Measurements from ENCODE around the gene DRP2. TPM values are rescaled to one million over a fixed set of nuclear protein-coding genes. Genes with fewer than 3 reads are reported as not detected.
"Not testable (repeated sequence)": the region's sequence is repeated elsewhere in the genome, so short reads cannot be mapped to it uniquely, and the experiment has no call there.

The DRP2 gene
- total and polyA plus RNA-seq, 2 experiments from 2014 or later: 0.11 to 0.40 TPM

GRCh38 chrX:101290957-101291603 is 71.5 kb downstream of the DRP2 start, which contains the start of gene TAF7L:
TAF7L (minus strand) TSS chrX:101291334; CDS start chrX:101287543, 3,791 bp downstream.
- no peak within 1 kb of the TSS for H2AFZ ChIP-seq
- WGBS (ENCODE audit: low lambda C conversion rate, missing lambda C conversion rate): 88% methylated on average over 58 of the region's 75 CpGs
- DNase-seq (ENCODE audit: low spot score): no peak

GRCh38 chrX:101295603-101296002 is 76.0 kb downstream of the DRP2 start:
- not testable (repeated sequence) for H3K4me3 ChIP-seq; H3K9me2 ChIP-seq (replicated peaks; ENCODE audit: insufficient read depth); H3K4me1 ChIP-seq (ENCODE audit: insufficient read depth); DNase-seq (ENCODE audit: low spot score); H2AFZ ChIP-seq; H3K79me2 ChIP-seq; H3K36me3 ChIP-seq (replicated peaks; ENCODE audit: insufficient read depth, low read depth); H4K20me1 ChIP-seq (ENCODE audit: insufficient read depth, poor library complexity, severe bottlenecking); H3K27ac ChIP-seq; H3K4me2 ChIP-seq; H3K27me3 ChIP-seq; H3K9me3 ChIP-seq (ENCODE audit: low read depth)
- WGBS (ENCODE audit: low lambda C conversion rate, missing lambda C conversion rate): 80% methylated on average over 3 of the region's 3 CpGs

More at GRCh38 chrX:101290957-101291603, 71.5 kb downstream of the DRP2 start, which contains the start of gene TAF7L:
- Histone ChIP-seq H3K9me2 (replicated peaks; ENCODE audit: insufficient read depth) (no peaks in the 10 kb centered on the region), H3K4me3 (no peak within 1 kb of the TSS), H3K27ac (no peak within 1 kb of the TSS), H3K79me2 (no peaks in the 10 kb centered on the region), H3K27me3 (no peaks in the 10 kb centered on the region), H4K20me1 (ENCODE audit: insufficient read depth, poor library complexity, severe bottlenecking) (no peaks in the 10 kb centered on the region), H3K9me3 (ENCODE audit: low read depth) (no peaks in the 10 kb centered on the region), H3K4me2 (no peak within 1 kb of the TSS), H3K36me3 (replicated peaks; ENCODE audit: insufficient read depth, low read depth) (no peaks in the 10 kb centered on the region), H3K4me1 (ENCODE audit: insufficient read depth) (no peaks in the 10 kb centered on the region)
- TF ChIP-seq EZH2phosphoT487 (IDR thresholded peaks at IDR 0.05; ENCODE audit: low read depth, severe bottlenecking, unreplicated experiment) (no peak), EZH2 (IDR thresholded peaks at IDR 0.05; ENCODE audit: borderline replicate concordance) (no peak)

- Histone ChIP-seq H3K36me3 (replicated peaks; ENCODE audit: insufficient read depth, low read depth) (no peaks in the 10 kb centered on the region), H3K4me2 (no peak overlapping the region), H2AFZ (no peak overlapping the region), H3K9me2 (replicated peaks; ENCODE audit: insufficient read depth) (no peaks in the 10 kb centered on the region), H4K20me1 (ENCODE audit: insufficient read depth, poor library complexity, severe bottlenecking) (no peaks in the 10 kb centered on the region), H3K4me3 (no peak overlapping the region), H3K27me3 (no peaks in the 10 kb centered on the region), H3K9me3 (ENCODE audit: low read depth) (no peaks in the 10 kb centered on the region), H3K27ac (no peak overlapping the region), H3K79me2 (no peaks in the 10 kb centered on the region), H3K4me1 (ENCODE audit: insufficient read depth) (no peaks in the 10 kb centered on the region)
- WGBS (ENCODE audit: low lambda C conversion rate, missing lambda C conversion rate): 71% methylated on average over 1 of the region's 1 CpG
- TF ChIP-seq EZH2 (IDR thresholded peaks at IDR 0.05; ENCODE audit: borderline replicate concordance) (no peak), CTCF (IDR thresholded peaks at IDR 0.05; ENCODE audit: poor library complexity) (no peak), EZH2phosphoT487 (IDR thresholded peaks at IDR 0.05; ENCODE audit: low read depth, severe bottlenecking, unreplicated experiment) (no peak)
- DNase-seq (ENCODE audit: low spot score): no peak
Measured at GRCh38 chrX:101303790-101304189, 84.2 kb downstream of the DRP2 start.

Small RNAs within 50 kb of the gene (small RNA-seq; reads per million reads assigned to genes)
- not detected for gene Z70280.1

Other genes with a start within 250 kb of the DRP2 start
- 11.6 and 12.6 TPM in 2 replicates for gene TRMT2B, start 167.7 kb upstream of the DRP2 start, total RNA-seq
- gene TRMT2B, start 167.7 kb upstream of the DRP2 start, polyA plus RNA-seq: 6.4 and 7.4 TPM in 2 replicates
- 2.0 and 2.6 TPM in 2 replicates for gene TMEM35A, start 140.9 kb upstream of the DRP2 start, total RNA-seq
- gene TMEM35A, start 140.9 kb upstream of the DRP2 start, polyA plus RNA-seq: 2.5 and 2.9 TPM in 2 replicates
- gene CENPI, start 121.6 kb upstream of the DRP2 start, total RNA-seq: 4.5 and 6.3 TPM in 2 replicates
- gene CENPI, start 121.6 kb upstream of the DRP2 start, polyA plus RNA-seq: 0.42 and 0.78 TPM in 2 replicates
- not detected in 2 replicates for gene TAF7L, start 71.5 kb downstream of the DRP2 start, total RNA-seq
- 0.08 TPM in 1 of 2 replicates, not detected in the other for gene TAF7L, start 71.5 kb downstream of the DRP2 start, polyA plus RNA-seq
- gene TIMM8A, start 129.0 kb downstream of the DRP2 start, total RNA-seq: 8.8 and 10.2 TPM in 2 replicates
- gene TIMM8A, start 129.0 kb downstream of the DRP2 start, polyA plus RNA-seq: 13.0 and 16.5 TPM in 2 replicates
- gene BTK, start 166.4 kb downstream of the DRP2 start, total RNA-seq: 0.70 and 0.96 TPM in 2 replicates
- gene BTK, start 166.4 kb downstream of the DRP2 start, polyA plus RNA-seq: 0.62 and 1.4 TPM in 2 replicates
- 2,118 and 2,358 TPM in 2 replicates for gene RPL36A, start 171.2 kb downstream of the DRP2 start, total RNA-seq
- gene RPL36A, start 171.2 kb downstream of the DRP2 start, polyA plus RNA-seq: 245 and 263 TPM in 2 replicates
- 134 and 147 TPM in 2 replicates for gene GLA, start 188.1 kb downstream of the DRP2 start, total RNA-seq
- gene GLA, start 188.1 kb downstream of the DRP2 start, polyA plus RNA-seq: 86.4 and 96.5 TPM in 2 replicates
- 74.4 and 76.0 TPM in 2 replicates for gene HNRNPH2, start 188.4 kb downstream of the DRP2 start, total RNA-seq
- gene HNRNPH2, start 188.4 kb downstream of the DRP2 start, polyA plus RNA-seq: 103 and 112 TPM in 2 replicates